ENCODE data around the gene PIGR. TPM values are rescaled to one million over a fixed set of nuclear protein-coding genes. Genes with fewer than 3 reads are reported as not detected.

Gene PIGR
- total and polyA plus RNA-seq, 2 donors (not counting 3 experiments of a cell fraction or from before 2014, with no cell fraction given) = not detected

DNA sequence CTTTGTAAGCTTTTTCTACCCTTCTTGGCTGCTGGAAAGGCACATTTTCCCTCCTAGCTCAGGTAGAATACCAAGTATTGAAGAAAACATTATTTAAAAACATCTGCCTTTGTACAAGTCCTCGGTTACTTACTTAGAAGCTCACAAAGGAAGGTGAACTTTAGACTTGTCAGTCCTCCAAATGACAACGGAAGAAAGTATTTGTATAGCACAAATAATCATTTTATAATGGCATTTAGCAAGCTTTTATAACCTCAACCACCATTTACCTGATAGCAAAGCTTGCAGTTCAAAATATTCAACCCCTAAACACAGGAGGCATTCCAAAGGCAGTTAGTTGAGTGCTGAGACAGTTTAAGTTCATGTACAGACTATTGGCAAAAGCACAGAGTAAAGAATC lies 26.5 kb upstream of the PIGR start:
- no peak overlapping the region for H3K4me2 ChIP-seq (ENCODE audit: insufficient read depth, low read length)
- CTCF ChIA-PET = interaction anchor here (1.6 to 3.2 kb wide), 2 partner anchors 9 to 432 kb away, joined by 5 to 13 read pairs; no protein-coding TSS in a partner anchor
- no peaks in the 10 kb centered on the region for H3K9me1 ChIP-seq (replicated peaks; ENCODE audit: control insufficient read depth, extremely low read depth, insufficient read depth, low read length)
- no peaks in the 10 kb centered on the region for H3K4me1 ChIP-seq (ENCODE audit: control insufficient read depth, extremely low read depth, insufficient read depth, low read length)
- H4K20me1 ChIP-seq (replicated peaks; ENCODE audit: control insufficient read depth, extremely low read depth, insufficient read depth, low read length) = no peaks in the 10 kb centered on the region
- dilution Hi-C loops (cut with MboI; ENCODE audit: extremely low pct_ligation_motif_present, low sequenced_read_pairs) = no loop called here
- intact Hi-C loops (cut with micrococcal nuclease) = no loop called here
- no peak for FAIRE-seq
- H2AFZ ChIP-seq (ENCODE audit: low read depth, low read length) = no peak overlapping the region
- H3K9me3 ChIP-seq (replicated peaks; ENCODE audit: control insufficient read depth, insufficient read depth, low read length) = no peaks in the 10 kb centered on the region
- no peak for DNase-seq (ENCODE audit: low read depth, low spot score)
- no peak overlapping the region for H3K27ac ChIP-seq (ENCODE audit: insufficient read depth, low read depth, low read length)
- no peak overlapping the region for H3K4me3 ChIP-seq (replicated peaks in 1 of 3; ENCODE audit: insufficient read depth in 1 of 3, low read depth in 1 of 3, low read length in 3 of 3)
- H3K9ac ChIP-seq (replicated peaks; ENCODE audit: extremely low read depth, insufficient read depth, low read length) = no peak overlapping the region
- H3K27me3 ChIP-seq (ENCODE audit: control insufficient read depth in 2 of 2, insufficient read depth in 2 of 2, low read length in 2 of 2) = peaks cover 5 to 10% of the 10 kb centered on the region in 2 experiments
- no peak for TF ChIP-seq FOS (IDR thresholded peaks at IDR 0.05; ENCODE audit: borderline replicate concordance, insufficient read depth, low read length)
- no peak for TF ChIP-seq GATA2 (IDR thresholded peaks at IDR 0.05; ENCODE audit: insufficient read depth, insufficient read length, low read depth, low read length)
- no peak for TF ChIP-seq MYC (IDR thresholded peaks at IDR 0.05; ENCODE audit: low read depth, low read length)
- TF ChIP-seq EZH2 (IDR thresholded peaks at IDR 0.05; ENCODE audit: borderline replicate concordance, low read depth, low read length, severe bottlenecking) = no peak
- TF ChIP-seq POLR2AphosphoS5 (IDR thresholded peaks at IDR 0.05; ENCODE audit: insufficient read depth, low read depth, low read length) = no peak
- TF ChIP-seq, protein P1, sequence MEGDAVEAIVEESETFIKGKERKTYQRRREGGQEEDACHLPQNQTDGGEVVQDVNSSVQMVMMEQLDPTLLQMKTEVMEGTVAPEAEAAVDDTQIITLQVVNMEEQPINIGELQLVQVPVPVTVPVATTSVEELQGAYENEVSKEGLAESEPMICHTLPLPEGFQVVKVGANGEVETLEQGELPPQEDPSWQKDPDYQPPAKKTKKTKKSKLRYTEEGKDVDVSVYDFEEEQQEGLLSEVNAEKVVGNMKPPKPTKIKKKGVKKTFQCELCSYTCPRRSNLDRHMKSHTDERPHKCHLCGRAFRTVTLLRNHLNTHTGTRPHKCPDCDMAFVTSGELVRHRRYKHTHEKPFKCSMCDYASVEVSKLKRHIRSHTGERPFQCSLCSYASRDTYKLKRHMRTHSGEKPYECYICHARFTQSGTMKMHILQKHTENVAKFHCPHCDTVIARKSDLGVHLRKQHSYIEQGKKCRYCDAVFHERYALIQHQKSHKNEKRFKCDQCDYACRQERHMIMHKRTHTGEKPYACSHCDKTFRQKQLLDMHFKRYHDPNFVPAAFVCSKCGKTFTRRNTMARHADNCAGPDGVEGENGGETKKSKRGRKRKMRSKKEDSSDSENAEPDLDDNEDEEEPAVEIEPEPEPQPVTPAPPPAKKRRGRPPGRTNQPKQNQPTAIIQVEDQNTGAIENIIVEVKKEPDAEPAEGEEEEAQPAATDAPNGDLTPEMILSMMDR (IDR thresholded peaks at IDR 0.05; ENCODE audit: extremely low read depth in 1 of 2, insufficient read depth in 1 of 2, low read depth in 1 of 2, low read length in 2 of 2) = no peak
- TF ChIP-seq POLR2A (IDR thresholded peaks at IDR 0.05; ENCODE audit: low read depth, low read length) = no peak
- no peak for TF ChIP-seq JUN (IDR thresholded peaks at IDR 0.05; ENCODE audit: borderline replicate concordance, insufficient read depth, insufficient read length, low read depth)
- TF ChIP-seq, protein P2, sequence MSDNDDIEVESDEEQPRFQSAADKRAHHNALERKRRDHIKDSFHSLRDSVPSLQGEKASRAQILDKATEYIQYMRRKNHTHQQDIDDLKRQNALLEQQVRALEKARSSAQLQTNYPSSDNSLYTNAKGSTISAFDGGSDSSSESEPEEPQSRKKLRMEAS (IDR thresholded peaks at IDR 0.05; ENCODE audit: insufficient read depth, insufficient read length) = no peak
- H3K36me3 ChIP-seq (ENCODE audit: control insufficient read depth in 2 of 2, extremely low read depth in 1 of 2, insufficient read depth in 2 of 2, low read length in 2 of 2) = no peaks in the 10 kb centered on the region
- POLR2A ChIA-PET = no interaction called here
- no TSS peak for BruUV-seq (replicated peaks)
- no peaks in the 10 kb centered on the region for H3K79me2 ChIP-seq (ENCODE audit: control insufficient read depth, insufficient read depth, low read length)

Measured in endothelial cell of umbilical vein (primary cell).